Activated CD4-positive, alpha-beta memory T cell treated with anti-CD3 and anti-CD28 coated beads, Interleukin-2, amount 10 ng/mL, durations not matched to agents 7 days and 5 days (primary cell): Measurements from ENCODE around the gene PPDPF. TPM values are rescaled to one million over a fixed set of nuclear protein-coding genes. Genes with fewer than 3 reads are reported as not detected.

Experiments used
- CTCF ChIA-PET: fragments of 350-600 bp; sonication (Branson Sonifier 250); formaldehyde crosslinking; loops from one replicate; lab custom pipeline; 2021; ENCODE audit warnings: antibody characterized with exemption, inconsistent platforms; lab: Charles Lee
- POLR2A ChIA-PET: fragments of 350-600 bp; sonication (Branson Sonifier 250); formaldehyde crosslinking; loops from one replicate; lab custom pipeline; 2021; ENCODE audit warnings: antibody characterized with exemption; lab: Charles Lee
- DNase-seq: peaks from one replicate; pipeline ENCODE4 v3.0.0-alpha.2; 2020
- H3K27ac Mint-ChIP-seq: one replicate; pipeline ENCODE4 v1.8.0; 2021; ENCODE audit warnings: mild to moderate bottlenecking, mixed read lengths
- H3K27me3 Mint-ChIP-seq: one replicate; pipeline ENCODE4 v1.8.0; 2021; ENCODE audit warnings: mixed read lengths
- H3K36me3 Mint-ChIP-seq: one replicate; pipeline ENCODE4 v1.8.0; 2021; ENCODE audit warnings: low read depth, mixed read lengths
- H3K4me1 Mint-ChIP-seq: one replicate; pipeline ENCODE4 v1.8.0; 2021; ENCODE audit warnings: mixed read lengths
- H3K4me3 Mint-ChIP-seq: one replicate; pipeline ENCODE4 v1.8.0; 2021; ENCODE audit warnings: mild to moderate bottlenecking, mixed read lengths
- H3K9me3 Mint-ChIP-seq: one replicate; pipeline ENCODE4 v1.8.0; 2021; ENCODE audit warnings: mixed read lengths
- total RNA-seq, 2 experiments: library from RNA; stranded (reverse); gene quantifications; one replicate each; pipeline ENCODE4 v1.2.3, GENCODE V29; 2021

The PPDPF gene
- total RNA-seq, 2 experiments from 2014 or later: 228 to 232 TPM

DNA sequence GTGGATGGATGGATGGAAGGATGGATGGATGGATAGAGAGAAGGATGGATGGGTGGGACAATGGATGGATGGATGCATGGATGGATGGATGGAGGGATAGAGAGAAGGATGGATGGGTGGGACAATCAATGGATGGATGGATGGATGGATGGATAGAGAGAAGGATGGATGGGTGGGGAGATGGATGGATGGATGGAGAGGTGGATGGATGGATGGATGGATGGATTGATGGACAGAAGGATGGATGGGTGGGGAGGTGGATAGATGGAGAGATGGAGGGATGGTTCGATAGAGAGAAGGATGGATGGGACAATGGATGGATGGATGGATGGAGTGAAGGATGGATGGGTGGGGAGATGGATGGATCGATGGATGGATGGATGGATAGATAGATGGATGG, 28.0 kb upstream of the PPDPF start:
- Mint-ChIP-seq H3K27ac (no peak overlapping the region), H3K4me3 (no peak overlapping the region), H3K9me3 (no peaks in the 10 kb centered on the region), H3K36me3 (no peaks in the 10 kb centered on the region), H3K27me3 (peaks cover 13% of the 10 kb centered on the region), H3K4me1 (peaks cover 2% of the 10 kb centered on the region)
- ChIA-PET POLR2A (no interaction called here), CTCF (no interaction called here)
- no peak for DNase-seq

DNA sequence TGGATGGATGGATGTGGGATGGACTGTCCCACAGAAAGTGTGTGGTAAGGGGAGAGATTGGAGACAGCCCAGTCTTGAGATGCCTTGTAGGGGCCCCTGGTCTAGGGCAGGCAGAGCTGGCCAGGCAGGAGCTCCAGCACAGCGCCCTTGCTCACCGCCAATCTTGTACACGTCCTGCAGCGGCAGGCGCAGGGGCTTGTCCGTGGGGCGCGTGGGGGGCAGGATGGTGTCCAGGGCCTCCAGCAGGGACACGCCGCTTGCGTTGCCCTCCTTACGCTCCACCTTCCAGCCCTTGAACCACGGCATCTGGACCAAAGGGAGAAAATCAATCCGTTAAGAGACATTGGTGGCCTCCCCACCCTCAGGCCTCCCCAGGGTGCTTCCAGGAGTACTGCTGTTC, 27.6 kb upstream of the PPDPF start:
- H3K36me3 Mint-ChIP-seq: no peaks in the 10 kb centered on the region
- ChIA-PET CTCF (no interaction called here), POLR2A (no interaction called here)
- H3K4me3 Mint-ChIP-seq: no peak overlapping the region
- peaks cover 2% of the 10 kb centered on the region for H3K4me1 Mint-ChIP-seq
- DNase-seq: no peak
- no peaks in the 10 kb centered on the region for H3K9me3 Mint-ChIP-seq
- H3K27me3 Mint-ChIP-seq: peaks cover 18% of the 10 kb centered on the region
- H3K27ac Mint-ChIP-seq: no peak overlapping the region

DNA sequence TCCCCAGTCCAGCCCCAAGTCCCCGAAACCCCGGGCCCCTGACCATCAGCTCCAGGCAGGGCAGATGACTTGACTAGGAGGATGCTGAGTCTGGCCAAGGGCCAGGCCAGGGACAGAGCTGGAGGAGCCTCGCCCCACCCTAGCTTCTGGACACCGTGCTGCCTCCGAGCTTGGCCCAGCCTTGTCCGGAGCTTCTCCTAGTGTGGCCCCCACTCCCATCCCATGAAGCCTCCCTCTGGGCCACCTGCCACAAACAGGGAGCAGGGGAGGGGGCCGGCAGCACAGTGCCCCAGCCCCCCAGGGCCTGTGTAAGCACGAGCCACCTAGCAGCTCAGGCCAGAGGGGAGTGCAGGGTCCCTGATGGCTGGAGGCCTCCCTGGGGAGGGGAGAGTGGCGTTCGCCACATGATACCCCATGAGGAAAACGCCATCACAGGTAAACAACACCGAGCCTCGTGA, 27.0 kb upstream of the PPDPF start:
- CTCF ChIA-PET: no interaction called here
- Mint-ChIP-seq H3K9me3 (no peaks in the 10 kb centered on the region), H3K27me3 (peaks cover 20% of the 10 kb centered on the region)

GRCh38 chr20:63494084-63494419, 26.5 kb upstream of the PPDPF start:
- ChIA-PET CTCF (no interaction called here), POLR2A (no interaction called here)
- Mint-ChIP-seq H3K27me3 (peaks cover 20% of the 10 kb centered on the region), H3K9me3 (no peaks in the 10 kb centered on the region), H3K36me3 (no peaks in the 10 kb centered on the region), H3K4me3 (no peak overlapping the region), H3K27ac (no peak overlapping the region), H3K4me1 (peaks cover 2% of the 10 kb centered on the region)
- no peak for DNase-seq

More for the DNA sequence above, 27.0 kb upstream of the PPDPF start:
- POLR2A ChIA-PET: no interaction called here
- Mint-ChIP-seq H3K4me1 (peaks cover 2% of the 10 kb centered on the region), H3K4me3 (no peak overlapping the region), H3K27ac (no peak overlapping the region), H3K36me3 (no peaks in the 10 kb centered on the region)
- DNase-seq: no peak

DNA sequence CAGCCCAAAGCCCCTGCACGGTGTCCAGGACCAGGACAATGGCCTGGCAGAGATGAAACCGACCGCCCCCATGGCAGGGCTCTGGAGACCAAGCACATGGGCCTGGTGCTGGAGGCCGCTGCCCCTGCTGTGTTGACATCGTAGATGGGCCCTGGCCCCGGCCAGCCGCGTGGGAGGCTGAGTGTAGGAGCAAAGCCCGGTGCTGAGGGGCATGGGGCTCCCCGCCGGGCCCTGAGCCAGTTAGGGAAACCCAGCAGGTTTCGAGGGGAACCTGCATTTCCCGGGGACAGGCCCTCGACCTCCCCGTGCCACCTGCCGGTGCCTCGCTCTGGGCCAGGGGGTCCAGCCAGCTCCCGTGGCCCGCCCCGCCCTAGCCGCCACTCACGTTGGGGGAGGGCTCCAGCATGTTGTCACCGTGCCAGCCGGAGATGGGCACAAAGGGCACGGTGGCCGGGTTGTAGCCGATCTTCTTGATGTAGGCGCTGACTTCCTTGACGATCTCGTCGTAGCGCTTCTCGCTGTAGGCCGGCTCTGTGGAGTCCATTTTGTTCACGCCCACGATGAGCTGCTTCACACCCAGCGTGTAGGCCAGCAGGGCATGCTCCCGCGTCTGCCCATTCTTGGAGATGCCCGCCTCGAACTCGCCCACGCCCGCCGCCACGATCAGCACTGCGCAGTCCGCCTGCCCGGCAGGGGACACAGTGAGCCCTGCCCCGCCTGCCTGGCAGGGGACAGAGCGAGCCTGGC, 26.0 kb upstream of the PPDPF start:
- POLR2A ChIA-PET: no interaction called here
- DNase-seq: no peak
- H3K27me3 Mint-ChIP-seq: peaks cover 20% of the 10 kb centered on the region
- CTCF ChIA-PET: no interaction called here
- H3K36me3 Mint-ChIP-seq: no peaks in the 10 kb centered on the region
- H3K27ac Mint-ChIP-seq: no peak overlapping the region
- H3K9me3 Mint-ChIP-seq: no peaks in the 10 kb centered on the region
- no peak overlapping the region for H3K4me3 Mint-ChIP-seq
- H3K4me1 Mint-ChIP-seq: peaks cover 2% of the 10 kb centered on the region

- no peaks in the 10 kb centered on the region for H3K9me3 Mint-ChIP-seq
- DNase-seq: no peak
Measured at GRCh38 chr20:63495167-63495720, 25.3 kb upstream of the PPDPF start.

GRCh38 chr20:63495741-63496595, 24.6 kb upstream of the PPDPF start:
- Mint-ChIP-seq H3K27ac (no peak overlapping the region), H3K4me1 (peaks cover 2% of the 10 kb centered on the region)
- POLR2A ChIA-PET: interaction anchor here (0.9 to 2.6 kb wide), 5 partner anchors 25 to 131 kb away, joined by 3 to 20 read pairs (median 5); partner anchors contain the start of genes GMEB2, PPDPF and PTK6

More at GRCh38 chr20:63495167-63495720, 25.3 kb upstream of the PPDPF start:
- Mint-ChIP-seq H3K4me1 (peaks cover 2% of the 10 kb centered on the region), H3K27ac (no peak overlapping the region), H3K4me3 (no peak overlapping the region), H3K27me3 (peaks cover 17% of the 10 kb centered on the region), H3K36me3 (no peaks in the 10 kb centered on the region)
- ChIA-PET POLR2A (interaction anchor here (1.8 kb wide), 1 partner anchor 29 kb away, joined by 5 read pairs; no protein-coding TSS in a partner anchor), CTCF (interaction anchor here (1.4 to 1.5 kb wide), 3 partner anchors 15 to 28 kb away, joined by 3 to 8 read pairs (median 6); no protein-coding TSS in a partner anchor)

GRCh38 chr20:63496596-63497120, 23.9 kb upstream of the PPDPF start:
- Mint-ChIP-seq H3K27me3 (peaks cover 25% of the 10 kb centered on the region), H3K4me1 (peaks cover 2% of the 10 kb centered on the region), H3K27ac (no peak overlapping the region), H3K4me3 (peak overlapping the region; percentile 43), H3K36me3 (no peaks in the 10 kb centered on the region), H3K9me3 (no peaks in the 10 kb centered on the region)
- CTCF ChIA-PET: interaction anchor here (0.6 to 1.8 kb wide), 18 partner anchors 9 to 975 kb away, joined by 3 to 13 read pairs (median 4); partner anchors contain the start of genes LIME1, LKAAEAR1, PPDPF and PTK6
- no peak for DNase-seq
- POLR2A ChIA-PET: interaction anchor here (0.9 to 2.6 kb wide), 5 partner anchors 24 to 130 kb away, joined by 3 to 20 read pairs (median 5); partner anchors contain the start of genes GMEB2, PPDPF and PTK6

More at GRCh38 chr20:63495741-63496595, 24.6 kb upstream of the PPDPF start:
- DNase-seq: peak; percentile 76
- Mint-ChIP-seq H3K4me3 (peak overlapping the region; percentile 43), H3K27me3 (peaks cover 22% of the 10 kb centered on the region), H3K36me3 (no peaks in the 10 kb centered on the region), H3K9me3 (no peaks in the 10 kb centered on the region)
- CTCF ChIA-PET: interaction anchor here (0.6 to 1.8 kb wide), 17 partner anchors 9 to 974 kb away, joined by 3 to 13 read pairs (median 5); partner anchors contain the start of genes LIME1, LKAAEAR1, PPDPF and PTK6

DNA sequence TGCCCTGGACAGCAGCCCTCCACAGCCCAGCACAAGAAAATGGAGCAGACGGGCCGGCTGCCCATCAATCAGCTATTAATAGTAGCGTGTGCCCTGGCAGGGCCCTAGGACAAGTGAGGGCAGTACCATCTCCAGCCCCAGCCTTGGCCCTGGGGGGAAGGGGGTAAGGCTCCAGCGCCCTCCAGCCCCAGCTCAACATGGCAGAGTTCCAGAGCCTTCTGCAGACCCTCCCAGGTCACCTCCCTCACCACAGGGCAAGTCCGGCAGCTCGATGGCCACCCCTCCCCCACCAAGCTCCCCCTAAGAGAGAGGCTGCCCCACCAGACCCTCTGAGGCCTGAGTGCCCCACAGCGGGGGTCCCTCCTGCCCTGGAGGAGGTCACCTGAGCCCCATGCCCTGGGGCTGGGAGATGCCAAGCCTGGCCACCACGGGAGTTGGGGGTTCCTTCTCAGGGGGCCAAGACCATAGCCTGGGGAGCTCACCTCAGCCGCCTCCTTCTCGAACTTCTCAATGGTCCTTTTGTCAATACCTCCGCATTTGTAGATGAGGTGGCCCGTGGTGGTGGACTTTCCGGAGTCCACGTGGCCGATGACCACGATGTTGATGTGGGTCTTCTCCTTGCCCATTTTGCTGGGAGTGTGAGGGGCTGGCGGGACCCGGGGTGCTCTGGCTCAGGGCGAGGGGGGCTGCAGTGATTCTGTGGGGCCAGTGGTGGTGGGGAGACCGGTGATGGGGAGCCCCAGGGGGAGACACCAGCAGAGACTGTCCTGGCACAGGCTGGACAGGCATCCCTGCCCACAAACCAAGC, 23.2 kb upstream of the PPDPF start:
- CTCF ChIA-PET: interaction anchor here (1.0 to 1.8 kb wide), 6 partner anchors 11 to 587 kb away, joined by 3 to 13 read pairs (median 6); partner anchors contain the start of genes LIME1, LKAAEAR1, PPDPF and PTK6
- no peak overlapping the region for H3K27ac Mint-ChIP-seq
- no peaks in the 10 kb centered on the region for H3K9me3 Mint-ChIP-seq
- no peak for DNase-seq
- no peaks in the 10 kb centered on the region for H3K36me3 Mint-ChIP-seq
- H3K4me3 Mint-ChIP-seq: no peak overlapping the region
- peaks cover 25% of the 10 kb centered on the region for H3K27me3 Mint-ChIP-seq
- peaks cover 2% of the 10 kb centered on the region for H3K4me1 Mint-ChIP-seq
- POLR2A ChIA-PET: interaction anchor here (0.9 to 2.6 kb wide), 5 partner anchors 24 to 130 kb away, joined by 3 to 20 read pairs (median 5); partner anchors contain the start of genes GMEB2, PPDPF and PTK6

DNA sequence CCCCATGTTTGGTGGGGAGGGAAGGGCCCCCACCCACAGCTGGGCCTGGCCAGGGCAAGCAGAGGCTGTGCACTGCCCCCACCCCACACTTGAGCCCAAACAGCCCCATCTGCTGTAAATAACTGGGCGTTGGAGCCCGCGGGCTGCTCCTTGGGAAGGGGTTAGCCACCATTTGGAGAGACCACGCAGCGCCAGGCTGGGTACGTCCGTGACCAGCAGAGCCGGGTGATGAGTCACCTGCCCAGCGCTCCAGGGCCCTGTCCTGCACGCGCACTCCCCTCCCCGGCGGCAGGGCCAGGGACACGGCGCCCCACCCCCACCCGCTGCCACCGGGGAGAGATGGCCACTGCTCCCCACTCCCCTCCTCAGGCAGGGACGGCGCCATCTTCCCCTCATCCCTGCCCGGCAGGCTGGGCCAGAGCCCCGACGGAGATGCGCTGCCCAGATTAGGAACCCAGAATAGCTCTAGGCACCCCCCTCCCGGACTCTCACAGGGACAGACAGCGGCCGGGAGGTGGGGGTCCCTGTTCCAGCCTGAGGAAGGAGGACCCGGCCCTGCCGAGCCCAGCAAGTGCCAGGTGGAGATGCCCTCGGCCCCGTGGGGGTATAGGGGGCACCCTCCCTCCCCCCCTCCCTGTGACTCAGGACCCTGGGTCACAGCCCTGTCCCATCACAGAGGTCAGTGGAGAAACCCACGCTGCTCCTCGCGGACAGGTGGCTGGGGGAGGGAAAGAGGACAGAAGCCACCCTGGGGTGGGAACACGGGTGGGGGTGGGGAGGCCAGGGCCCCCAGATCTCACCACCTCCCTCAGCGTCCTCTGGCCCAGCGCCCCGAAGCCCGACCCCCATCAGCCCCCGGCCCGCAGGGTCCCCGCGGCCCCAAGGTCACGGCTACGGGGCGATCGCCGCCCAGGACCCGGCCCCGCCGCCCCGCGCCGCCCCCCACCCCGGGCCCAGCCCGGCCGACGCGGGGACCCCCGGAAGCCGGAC, 22.3 kb upstream of the PPDPF start:
- H3K27ac Mint-ChIP-seq: no peak overlapping the region
- H3K9me3 Mint-ChIP-seq: no peaks in the 10 kb centered on the region
- no peak overlapping the region for H3K4me3 Mint-ChIP-seq
- H3K4me1 Mint-ChIP-seq: peaks cover 2% of the 10 kb centered on the region
- POLR2A ChIA-PET: interaction anchor here (2.6 kb wide), 1 partner anchor 23 kb away, joined by 20 read pairs; the partner anchor contains the start of gene PPDPF
- peaks cover 25% of the 10 kb centered on the region for H3K27me3 Mint-ChIP-seq
- CTCF ChIA-PET: interaction anchor here (1.8 kb wide), 1 partner anchor 10 kb away, joined by 4 read pairs; no protein-coding TSS in a partner anchor
- DNase-seq: no peak
- H3K36me3 Mint-ChIP-seq: no peaks in the 10 kb centered on the region

- H3K27ac Mint-ChIP-seq: no peak within 1 kb of the TSS
- peak; percentile 39 for DNase-seq
- CTCF ChIA-PET: no interaction called here
- no peak within 1 kb of the TSS for H3K4me3 Mint-ChIP-seq
- peaks cover 2% of the 10 kb centered on the region for H3K4me1 Mint-ChIP-seq
- H3K36me3 Mint-ChIP-seq: no peaks in the 10 kb centered on the region
- POLR2A ChIA-PET: no interaction called here
- H3K9me3 Mint-ChIP-seq: no peaks in the 10 kb centered on the region
- peaks cover 25% of the 10 kb centered on the region for H3K27me3 Mint-ChIP-seq
Measured at GRCh38 chr20:63498960-63499337, 21.6 kb upstream of the PPDPF start, which contains the start of gene EEF1A2. EEF1A2 (minus strand) TSS chr20:63499083; CDS start chr20:63497763, 1,320 bp downstream.
